HEK293 (cell line): ENCODE results near the gene PDE8B.

Experiments used
- OSR2 ChIP-seq: fragments of 450-650 bp; formaldehyde crosslinking; IDR thresholded peaks from 2 replicates; pipeline ENCODE4 v1.5.1; 2016; ENCODE audit warnings: missing biosample characterization, missing genetic modification characterization
- OVOL3 ChIP-seq: fragments of 450-650 bp; formaldehyde crosslinking; IDR thresholded peaks from 2 replicates; pipeline ENCODE4 v1.5.1; 2016; ENCODE audit warnings: missing biosample characterization, missing genetic modification characterization
- ZNF585B ChIP-seq: fragments of 450-650 bp; formaldehyde crosslinking; IDR thresholded peaks from 2 replicates; pipeline ENCODE4 v1.5.1; 2016; ENCODE audit warnings: missing biosample characterization, missing genetic modification characterization
- ZNF768 ChIP-seq: fragments of 450-650 bp; formaldehyde crosslinking; IDR thresholded peaks from 2 replicates; pipeline ENCODE4 v1.5.1; 2018; ENCODE audit warnings: missing biosample characterization, mild to moderate bottlenecking, missing genetic modification characterization
- TF ChIP-seq, protein P1 (sequence below): fragments of 450-650 bp; formaldehyde crosslinking; IDR thresholded peaks from 2 replicates; pipeline ENCODE4 v1.5.1; 2016; ENCODE audit warnings: missing biosample characterization, missing genetic modification characterization
- TF ChIP-seq, protein P2 (sequence below): fragments of 450-650 bp; formaldehyde crosslinking; IDR thresholded peaks from 2 replicates; pipeline ENCODE4 v1.5.1; 2016; ENCODE audit warnings: missing biosample characterization, missing genetic modification characterization
- TF ChIP-seq, protein P3 (sequence below): fragments of 450-650 bp; formaldehyde crosslinking; conservative IDR thresholded peaks from 2 replicates; pipeline ENCODE4 v1.5.1; 2016; ENCODE audit warnings: low read depth, missing biosample characterization, missing genetic modification characterization

DNA sequence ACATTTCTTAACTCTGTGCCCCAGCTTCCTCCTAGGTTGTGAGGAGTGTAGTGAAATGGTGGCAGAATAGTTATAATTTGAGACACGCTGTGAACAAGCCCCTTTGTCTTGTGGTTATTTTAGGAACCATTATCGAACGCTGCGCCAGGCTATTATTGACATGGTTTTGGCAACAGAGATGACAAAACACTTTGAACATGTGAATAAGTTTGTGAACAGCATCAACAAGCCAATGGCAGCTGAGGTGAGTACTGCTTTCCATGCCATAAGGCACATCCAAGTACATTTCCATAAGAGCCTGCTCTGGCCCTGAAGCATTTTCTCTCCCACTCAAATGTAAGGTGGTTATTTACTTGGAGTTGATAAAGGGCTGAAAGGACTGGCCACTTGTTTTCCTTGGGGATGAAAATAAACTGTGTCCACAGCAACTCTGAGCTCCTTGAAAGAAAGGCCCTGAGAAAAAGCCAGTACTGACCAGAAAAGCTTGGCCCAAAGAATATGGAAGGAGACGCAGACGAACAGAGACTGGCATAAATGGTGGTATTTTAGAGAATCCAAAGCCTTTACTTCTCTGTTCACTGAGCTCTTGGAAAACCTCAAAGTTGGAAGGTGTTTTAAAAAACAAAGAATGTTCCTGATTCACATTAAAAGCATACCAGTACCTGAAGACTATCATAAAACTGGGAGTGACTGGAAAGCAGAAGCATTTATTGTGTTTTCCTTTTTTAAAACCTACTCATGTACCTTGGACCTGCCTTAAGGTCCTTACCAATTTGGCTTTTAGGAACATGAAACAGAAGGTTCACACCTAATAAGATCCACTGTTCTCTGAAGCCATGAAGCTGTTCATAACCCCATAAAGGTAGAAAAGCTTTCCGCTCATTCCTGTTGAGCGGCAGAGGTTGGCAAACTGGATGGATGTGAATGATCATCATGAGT lies 209.4 kb downstream of the PDE8B start:
- TF ChIP-seq, protein P1, sequence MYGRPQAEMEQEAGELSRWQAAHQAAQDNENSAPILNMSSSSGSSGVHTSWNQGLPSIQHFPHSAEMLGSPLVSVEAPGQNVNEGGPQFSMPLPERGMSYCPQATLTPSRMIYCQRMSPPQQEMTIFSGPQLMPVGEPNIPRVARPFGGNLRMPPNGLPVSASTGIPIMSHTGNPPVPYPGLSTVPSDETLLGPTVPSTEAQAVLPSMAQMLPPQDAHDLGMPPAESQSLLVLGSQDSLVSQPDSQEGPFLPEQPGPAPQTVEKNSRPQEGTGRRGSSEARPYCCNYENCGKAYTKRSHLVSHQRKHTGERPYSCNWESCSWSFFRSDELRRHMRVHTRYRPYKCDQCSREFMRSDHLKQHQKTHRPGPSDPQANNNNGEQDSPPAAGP (tag by site-specific recombination) = no peak
- TF ChIP-seq, protein P2, sequence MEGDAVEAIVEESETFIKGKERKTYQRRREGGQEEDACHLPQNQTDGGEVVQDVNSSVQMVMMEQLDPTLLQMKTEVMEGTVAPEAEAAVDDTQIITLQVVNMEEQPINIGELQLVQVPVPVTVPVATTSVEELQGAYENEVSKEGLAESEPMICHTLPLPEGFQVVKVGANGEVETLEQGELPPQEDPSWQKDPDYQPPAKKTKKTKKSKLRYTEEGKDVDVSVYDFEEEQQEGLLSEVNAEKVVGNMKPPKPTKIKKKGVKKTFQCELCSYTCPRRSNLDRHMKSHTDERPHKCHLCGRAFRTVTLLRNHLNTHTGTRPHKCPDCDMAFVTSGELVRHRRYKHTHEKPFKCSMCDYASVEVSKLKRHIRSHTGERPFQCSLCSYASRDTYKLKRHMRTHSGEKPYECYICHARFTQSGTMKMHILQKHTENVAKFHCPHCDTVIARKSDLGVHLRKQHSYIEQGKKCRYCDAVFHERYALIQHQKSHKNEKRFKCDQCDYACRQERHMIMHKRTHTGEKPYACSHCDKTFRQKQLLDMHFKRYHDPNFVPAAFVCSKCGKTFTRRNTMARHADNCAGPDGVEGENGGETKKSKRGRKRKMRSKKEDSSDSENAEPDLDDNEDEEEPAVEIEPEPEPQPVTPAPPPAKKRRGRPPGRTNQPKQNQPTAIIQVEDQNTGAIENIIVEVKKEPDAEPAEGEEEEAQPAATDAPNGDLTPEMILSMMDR (tag by site-specific recombination) = no peak
- TF ChIP-seq OVOL3 (no peak), ZNF768 (tag by site-specific recombination) (no peak), OSR2 (no peak), ZNF585B (tag by site-specific recombination) (no peak)
- TF ChIP-seq, protein P3, sequence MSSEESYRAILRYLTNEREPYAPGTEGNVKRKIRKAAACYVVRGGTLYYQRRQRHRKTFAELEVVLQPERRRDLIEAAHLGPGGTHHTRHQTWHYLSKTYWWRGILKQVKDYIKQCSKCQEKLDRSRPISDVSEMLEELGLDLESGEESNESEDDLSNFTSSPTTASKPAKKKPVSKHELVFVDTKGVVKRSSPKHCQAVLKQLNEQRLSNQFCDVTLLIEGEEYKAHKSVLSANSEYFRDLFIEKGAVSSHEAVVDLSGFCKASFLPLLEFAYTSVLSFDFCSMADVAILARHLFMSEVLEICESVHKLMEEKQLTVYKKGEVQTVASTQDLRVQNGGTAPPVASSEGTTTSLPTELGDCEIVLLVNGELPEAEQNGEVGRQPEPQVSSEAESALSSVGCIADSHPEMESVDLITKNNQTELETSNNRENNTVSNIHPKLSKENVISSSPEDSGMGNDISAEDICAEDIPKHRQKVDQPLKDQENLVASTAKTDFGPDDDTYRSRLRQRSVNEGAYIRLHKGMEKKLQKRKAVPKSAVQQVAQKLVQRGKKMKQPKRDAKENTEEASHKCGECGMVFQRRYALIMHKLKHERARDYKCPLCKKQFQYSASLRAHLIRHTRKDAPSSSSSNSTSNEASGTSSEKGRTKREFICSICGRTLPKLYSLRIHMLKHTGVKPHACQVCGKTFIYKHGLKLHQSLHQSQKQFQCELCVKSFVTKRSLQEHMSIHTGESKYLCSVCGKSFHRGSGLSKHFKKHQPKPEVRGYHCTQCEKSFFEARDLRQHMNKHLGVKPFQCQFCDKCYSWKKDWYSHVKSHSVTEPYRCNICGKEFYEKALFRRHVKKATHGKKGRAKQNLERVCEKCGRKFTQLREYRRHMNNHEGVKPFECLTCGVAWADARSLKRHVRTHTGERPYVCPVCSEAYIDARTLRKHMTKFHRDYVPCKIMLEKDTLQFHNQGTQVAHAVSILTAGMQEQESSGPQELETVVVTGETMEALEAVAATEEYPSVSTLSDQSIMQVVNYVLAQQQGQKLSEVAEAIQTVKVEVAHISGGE (tag by site-specific recombination) = no peak
